Measurements from ENCODE around the gene SERHL2. TPM values are rescaled to one million over a fixed set of nuclear protein-coding genes. Genes with fewer than 3 reads are reported as not detected.
"Not testable (repeated sequence)": the region's sequence is repeated elsewhere in the genome, so short reads cannot be mapped to it uniquely, and the experiment has no call there.

The SERHL2 gene
- polyA plus RNA-seq, 1 donor from 2014 or later, result 0.99 TPM

- Histone ChIP-seq H3K36me3 (ENCODE audit: insufficient read depth, low read length) (no peaks in the 10 kb centered on the region), H3K79me2 (replicated peaks; ENCODE audit: insufficient read depth, low read length) (no peaks in the 10 kb centered on the region), H3F3A (ENCODE audit: insufficient read depth, low read length, poor library complexity, severe bottlenecking) (no peaks in the 10 kb centered on the region), H3K27me3 (ENCODE audit: insufficient read depth, low read depth, low read length) (no peaks in the 10 kb centered on the region), H3K9me2 (ENCODE audit: insufficient read depth, low read length) (no peaks in the 10 kb centered on the region), H4K20me1 (ENCODE audit: insufficient read depth) (no peaks in the 10 kb centered on the region), H3K9me3 (ENCODE audit: low read length) (no peaks in the 10 kb centered on the region), H3K4me3 (ENCODE audit: low read length) (no peak overlapping the region), H3K9ac (ENCODE audit: low read length) (no peak overlapping the region), H3K4me2 (ENCODE audit: low read length) (no peak overlapping the region), H3K27ac (ENCODE audit: low read length) (no peak overlapping the region), H2AFZ (ENCODE audit: low read depth, low read length) (no peak overlapping the region)
- no peak for TF ChIP-seq REST (IDR thresholded peaks at IDR 0.05; ENCODE audit: borderline replicate concordance)
- no peak for TF ChIP-seq RAD21 (conservative IDR thresholded peaks at IDR 0.05)
Observed at GRCh38 chr22:42528591-42529307, 25.0 kb upstream of the SERHL2 start.

- H3K27me3 ChIP-seq (ENCODE audit: insufficient read depth, low read depth, low read length); H3F3A ChIP-seq (ENCODE audit: insufficient read depth, low read length, poor library complexity, severe bottlenecking); H3K9ac ChIP-seq (ENCODE audit: low read length); H2AFZ ChIP-seq (ENCODE audit: low read depth, low read length); H3K27ac ChIP-seq (ENCODE audit: low read length); H3K79me2 ChIP-seq (replicated peaks; ENCODE audit: insufficient read depth, low read length); H3K4me2 ChIP-seq (ENCODE audit: low read length); H4K20me1 ChIP-seq (ENCODE audit: insufficient read depth); H3K9me2 ChIP-seq (ENCODE audit: insufficient read depth, low read length); H3K4me3 ChIP-seq (ENCODE audit: low read length); H3K36me3 ChIP-seq (ENCODE audit: insufficient read depth, low read length); H3K9me3 ChIP-seq (ENCODE audit: low read length): not testable (repeated sequence)
Observed at GRCh38 chr22:42529435-42529834, 24.3 kb upstream of the SERHL2 start.

- not testable (repeated sequence) for H3K4me2 ChIP-seq (ENCODE audit: low read length)
Observed at GRCh38 chr22:42531401-42532084, 22.2 kb upstream of the SERHL2 start.

GRCh38 chr22:42533638-42533977 lies 20.1 kb upstream of the SERHL2 start:
- Histone ChIP-seq H3K9ac (ENCODE audit: low read length) (no peak overlapping the region), H2AFZ (ENCODE audit: low read depth, low read length) (no peak overlapping the region), H3K27ac (ENCODE audit: low read length) (no peak overlapping the region), H3K79me2 (replicated peaks; ENCODE audit: insufficient read depth, low read length) (no peaks in the 10 kb centered on the region), H3K9me2 (ENCODE audit: insufficient read depth, low read length) (no peaks in the 10 kb centered on the region), H3K36me3 (ENCODE audit: insufficient read depth, low read length) (no peaks in the 10 kb centered on the region), H3F3A (ENCODE audit: insufficient read depth, low read length, poor library complexity, severe bottlenecking) (no peaks in the 10 kb centered on the region), H3K27me3 (ENCODE audit: insufficient read depth, low read depth, low read length) (no peaks in the 10 kb centered on the region), H4K20me1 (ENCODE audit: insufficient read depth) (no peaks in the 10 kb centered on the region), H3K4me3 (ENCODE audit: low read length) (no peak overlapping the region), H3K4me2 (ENCODE audit: low read length) (no peak overlapping the region), H3K9me3 (ENCODE audit: low read length) (no peaks in the 10 kb centered on the region)
- no peak for TF ChIP-seq SMC3 (conservative IDR thresholded peaks at IDR 0.05; ENCODE audit: poor library complexity)
- TF ChIP-seq TAF1 (IDR thresholded peaks at IDR 0.05; ENCODE audit: low read depth), result no peak
- no peak for TF ChIP-seq EZH2 (IDR thresholded peaks at IDR 0.05; ENCODE audit: borderline replicate concordance, insufficient read depth, low read length, poor library complexity, severe bottlenecking)
- TF ChIP-seq POLR2AphosphoS5 (IDR thresholded peaks at IDR 0.05), result no peak
- TF ChIP-seq EP300 (conservative IDR thresholded peaks at IDR 0.05; ENCODE audit: poor library complexity, severe bottlenecking), result no peak

More at GRCh38 chr22:42531401-42532084, 22.2 kb upstream of the SERHL2 start:
- not testable (repeated sequence) for H3K27ac ChIP-seq (ENCODE audit: low read length); H3K9me2 ChIP-seq (ENCODE audit: insufficient read depth, low read length); H3K4me3 ChIP-seq (ENCODE audit: low read length); H3K9me3 ChIP-seq (ENCODE audit: low read length); H3K9ac ChIP-seq (ENCODE audit: low read length); H3K27me3 ChIP-seq (ENCODE audit: insufficient read depth, low read depth, low read length); H3F3A ChIP-seq (ENCODE audit: insufficient read depth, low read length, poor library complexity, severe bottlenecking); H3K79me2 ChIP-seq (replicated peaks; ENCODE audit: insufficient read depth, low read length); H2AFZ ChIP-seq (ENCODE audit: low read depth, low read length); H3K36me3 ChIP-seq (ENCODE audit: insufficient read depth, low read length); H4K20me1 ChIP-seq (ENCODE audit: insufficient read depth)

GRCh38 chr22:42535082-42535731 lies 18.5 kb upstream of the SERHL2 start:
- H3K36me3 ChIP-seq (ENCODE audit: insufficient read depth, low read length); H3K9me3 ChIP-seq (ENCODE audit: low read length); H3K27ac ChIP-seq (ENCODE audit: low read length): not testable (repeated sequence)

More at GRCh38 chr22:42535082-42535731, 18.5 kb upstream of the SERHL2 start:
- not testable (repeated sequence) for H3K9ac ChIP-seq (ENCODE audit: low read length); H3K9me2 ChIP-seq (ENCODE audit: insufficient read depth, low read length); H4K20me1 ChIP-seq (ENCODE audit: insufficient read depth); H3K4me3 ChIP-seq (ENCODE audit: low read length); H2AFZ ChIP-seq (ENCODE audit: low read depth, low read length); H3K4me2 ChIP-seq (ENCODE audit: low read length); H3F3A ChIP-seq (ENCODE audit: insufficient read depth, low read length, poor library complexity, severe bottlenecking); H3K79me2 ChIP-seq (replicated peaks; ENCODE audit: insufficient read depth, low read length); H3K27me3 ChIP-seq (ENCODE audit: insufficient read depth, low read depth, low read length)
